Measurements from ENCODE around the gene ABCF2.

Gene ABCF2

DNA sequence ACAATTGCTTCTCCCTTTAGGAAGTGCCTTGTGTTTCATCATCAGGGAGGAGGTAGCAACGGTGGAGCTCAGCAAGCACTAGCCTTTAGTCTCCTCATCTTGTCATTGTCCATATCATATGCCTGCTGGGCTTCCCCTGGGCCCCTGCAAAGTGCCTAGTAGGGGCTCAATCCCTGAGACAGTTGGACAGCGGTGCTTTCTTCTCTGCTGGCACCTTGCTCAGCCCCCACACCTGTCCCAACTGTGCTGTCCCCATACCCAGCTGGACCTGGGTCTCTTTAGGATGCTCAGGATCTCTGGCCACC lies 16.0 kb upstream of the ABCF2 start:
- peak overlapping the region; percentile 9 for H3K4me3 ChIP-seq (ENCODE audit: low read depth, low read length, poor library complexity, severe bottlenecking)

DNA sequence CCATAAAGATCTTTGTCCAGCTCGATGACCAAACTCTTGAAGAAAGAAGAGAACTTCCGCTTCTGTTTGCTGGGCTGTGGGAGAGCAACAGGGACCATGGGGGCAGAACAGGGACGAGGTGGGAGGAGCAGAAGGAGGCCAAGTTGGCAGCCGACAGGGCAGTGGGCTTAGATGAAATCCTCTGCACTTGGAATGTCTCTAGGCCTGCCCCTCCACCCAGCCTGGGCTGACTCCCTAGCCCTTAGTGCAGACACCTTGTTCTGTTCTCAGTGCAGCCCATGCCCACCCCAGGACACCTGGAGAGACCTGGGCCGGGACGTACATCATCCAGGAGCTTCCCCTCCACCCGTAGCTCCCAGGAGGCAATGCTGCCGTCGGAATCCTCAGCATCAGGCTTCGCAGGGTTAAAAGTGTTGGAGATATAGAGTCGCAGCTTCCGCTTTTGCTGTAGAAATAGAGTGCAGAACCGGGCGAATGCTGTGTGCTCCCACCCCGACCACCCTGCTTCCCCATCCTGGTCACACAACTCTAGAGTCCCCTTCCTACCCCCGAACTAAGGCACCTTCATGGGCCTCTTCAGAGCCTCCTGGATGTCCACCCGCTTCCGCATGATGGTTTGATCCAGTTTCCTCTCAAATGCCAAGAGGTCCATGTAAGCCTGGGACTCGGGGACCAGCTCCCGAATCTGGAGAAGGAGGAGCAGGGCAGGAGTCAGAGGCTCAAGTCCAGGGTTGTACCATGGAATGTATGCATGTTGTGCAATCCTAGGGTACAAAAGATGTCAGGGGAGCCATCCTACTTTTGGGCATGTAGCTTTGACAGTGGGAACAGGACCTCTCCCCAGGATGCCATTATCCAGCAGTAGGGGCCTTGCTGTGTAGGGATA lies 15.4 kb upstream of the ABCF2 start:
- Histone ChIP-seq H3K9me2 (ENCODE audit: low read depth, low read length) (no peaks in the 10 kb centered on the region), H4K20me1 (ENCODE audit: insufficient read depth, low read length) (no peaks in the 10 kb centered on the region), H3K27ac (ENCODE audit: low read depth, low read length, poor library complexity, severe bottlenecking) (no peak overlapping the region), H3K79me2 (ENCODE audit: insufficient read depth, low read length) (no peaks in the 10 kb centered on the region), H3K36me3 (ENCODE audit: insufficient read depth, low read length) (peaks cover 22% of the 10 kb centered on the region), H2AFZ (ENCODE audit: low read length) (no peak overlapping the region), H3K9me3 (ENCODE audit: low read length) (no peaks in the 10 kb centered on the region), H3F3A (ENCODE audit: insufficient read depth, low read length) (no peaks in the 10 kb centered on the region), H3K9ac (ENCODE audit: low read length) (no peak overlapping the region), H3K27me3 (ENCODE audit: insufficient read depth, low read length) (peaks cover 8% of the 10 kb centered on the region), H3K4me1 (ENCODE audit: insufficient read depth, low read length, severe bottlenecking) (peaks cover 31% of the 10 kb centered on the region), H3K4me3 (ENCODE audit: low read depth, low read length, poor library complexity, severe bottlenecking) (no peak overlapping the region), H3K4me2 (ENCODE audit: low read length) (no peak overlapping the region)
- no peak for TF ChIP-seq EZH2 (IDR thresholded peaks at IDR 0.05; ENCODE audit: borderline replicate concordance, low read length)
- TF ChIP-seq, protein P1, sequence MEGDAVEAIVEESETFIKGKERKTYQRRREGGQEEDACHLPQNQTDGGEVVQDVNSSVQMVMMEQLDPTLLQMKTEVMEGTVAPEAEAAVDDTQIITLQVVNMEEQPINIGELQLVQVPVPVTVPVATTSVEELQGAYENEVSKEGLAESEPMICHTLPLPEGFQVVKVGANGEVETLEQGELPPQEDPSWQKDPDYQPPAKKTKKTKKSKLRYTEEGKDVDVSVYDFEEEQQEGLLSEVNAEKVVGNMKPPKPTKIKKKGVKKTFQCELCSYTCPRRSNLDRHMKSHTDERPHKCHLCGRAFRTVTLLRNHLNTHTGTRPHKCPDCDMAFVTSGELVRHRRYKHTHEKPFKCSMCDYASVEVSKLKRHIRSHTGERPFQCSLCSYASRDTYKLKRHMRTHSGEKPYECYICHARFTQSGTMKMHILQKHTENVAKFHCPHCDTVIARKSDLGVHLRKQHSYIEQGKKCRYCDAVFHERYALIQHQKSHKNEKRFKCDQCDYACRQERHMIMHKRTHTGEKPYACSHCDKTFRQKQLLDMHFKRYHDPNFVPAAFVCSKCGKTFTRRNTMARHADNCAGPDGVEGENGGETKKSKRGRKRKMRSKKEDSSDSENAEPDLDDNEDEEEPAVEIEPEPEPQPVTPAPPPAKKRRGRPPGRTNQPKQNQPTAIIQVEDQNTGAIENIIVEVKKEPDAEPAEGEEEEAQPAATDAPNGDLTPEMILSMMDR (IDR thresholded peaks at IDR 0.05; ENCODE audit: low read length): no peak

More for the DNA sequence above, 16.0 kb upstream of the ABCF2 start:
- Histone ChIP-seq H3K9ac (ENCODE audit: low read length) (no peak overlapping the region; the same call in 1 of the 2 replicates), H3K79me2 (ENCODE audit: insufficient read depth, low read length) (no peaks in the 10 kb centered on the region), H3F3A (ENCODE audit: insufficient read depth, low read length) (no peaks in the 10 kb centered on the region), H3K9me3 (ENCODE audit: low read length) (no peaks in the 10 kb centered on the region), H2AFZ (ENCODE audit: low read length) (no peak overlapping the region), H3K27ac (ENCODE audit: low read depth, low read length, poor library complexity, severe bottlenecking) (no peak overlapping the region), H3K4me2 (ENCODE audit: low read length) (peak overlapping the region; percentile 26; the same call in 1 of the 2 replicates), H4K20me1 (ENCODE audit: insufficient read depth, low read length) (no peaks in the 10 kb centered on the region), H3K36me3 (ENCODE audit: insufficient read depth, low read length) (peaks cover 16% of the 10 kb centered on the region), H3K27me3 (ENCODE audit: insufficient read depth, low read length) (peaks cover 8% of the 10 kb centered on the region), H3K4me1 (ENCODE audit: insufficient read depth, low read length, severe bottlenecking) (peaks cover 31% of the 10 kb centered on the region), H3K9me2 (ENCODE audit: low read depth, low read length) (no peaks in the 10 kb centered on the region)
- no peak for TF ChIP-seq EZH2 (IDR thresholded peaks at IDR 0.05; ENCODE audit: borderline replicate concordance, low read length)
- TF ChIP-seq, protein P1 (IDR thresholded peaks at IDR 0.05; ENCODE audit: low read length): no peak

DNA sequence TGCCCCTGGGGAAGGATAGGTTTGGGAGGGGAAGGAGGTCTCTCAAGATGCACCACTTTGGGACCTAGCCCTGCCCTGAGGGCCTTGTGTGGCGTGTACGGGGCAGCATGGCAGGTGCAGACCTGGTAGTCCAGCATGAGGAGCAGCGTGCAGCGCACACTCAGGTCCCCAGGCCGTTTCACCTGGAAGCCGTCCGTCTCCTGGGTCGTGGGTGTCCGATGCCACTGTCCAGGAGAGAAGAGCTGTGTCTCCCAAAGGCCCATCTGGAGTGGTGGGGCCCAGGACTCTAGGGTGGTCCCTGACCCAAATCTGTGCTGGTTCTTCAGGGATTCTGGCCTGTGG lies 14.7 kb upstream of the ABCF2 start:
- Histone ChIP-seq H3F3A (ENCODE audit: insufficient read depth, low read length) (no peaks in the 10 kb centered on the region), H3K4me3 (ENCODE audit: low read depth, low read length, poor library complexity, severe bottlenecking) (no peak overlapping the region), H3K4me2 (ENCODE audit: low read length) (no peak overlapping the region), H3K36me3 (ENCODE audit: insufficient read depth, low read length) (peaks cover 28% of the 10 kb centered on the region), H3K27me3 (ENCODE audit: insufficient read depth, low read length) (peaks cover 8% of the 10 kb centered on the region), H3K9ac (ENCODE audit: low read length) (no peak overlapping the region), H3K27ac (ENCODE audit: low read depth, low read length, poor library complexity, severe bottlenecking) (no peak overlapping the region), H3K79me2 (ENCODE audit: insufficient read depth, low read length) (no peaks in the 10 kb centered on the region), H3K4me1 (ENCODE audit: insufficient read depth, low read length, severe bottlenecking) (peaks cover 31% of the 10 kb centered on the region), H2AFZ (ENCODE audit: low read length) (no peak overlapping the region), H3K9me2 (ENCODE audit: low read depth, low read length) (no peaks in the 10 kb centered on the region), H3K9me3 (ENCODE audit: low read length) (no peaks in the 10 kb centered on the region), H4K20me1 (ENCODE audit: insufficient read depth, low read length) (no peaks in the 10 kb centered on the region)
- no peak for TF ChIP-seq EZH2 (IDR thresholded peaks at IDR 0.05; ENCODE audit: borderline replicate concordance, low read length)
- TF ChIP-seq, protein P1 (IDR thresholded peaks at IDR 0.05; ENCODE audit: low read length): no peak
